GM04503 (cell line): ENCODE results near the gene OR2AG2.

ENCODE experiments used
- DNase-seq: peaks from one replicate; pipeline ENCODE4 v3.0.0-alpha.2; 2012; ENCODE audit warnings: low read depth

The OR2AG2 gene

DNA sequence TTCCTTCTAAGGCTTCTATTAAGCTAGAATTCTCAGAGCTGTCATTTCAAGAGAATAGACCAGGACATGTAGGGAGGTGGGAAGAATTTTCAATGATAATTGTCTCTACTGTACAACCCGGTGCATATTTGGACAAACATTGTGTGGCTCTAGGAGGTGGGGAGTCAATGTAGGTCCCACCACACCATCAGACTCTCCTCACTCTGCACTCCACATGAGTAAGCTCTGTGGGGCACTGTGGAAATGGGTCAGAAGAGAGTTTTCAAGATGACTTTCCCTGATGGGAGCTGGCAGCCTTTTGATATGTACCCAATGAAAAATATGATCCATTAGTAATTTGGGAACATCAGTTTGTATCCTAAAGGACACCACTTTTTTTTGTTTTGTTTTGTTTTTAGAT is 33.2 kb downstream of the OR2AG2 start:
- DNase-seq: no peak

DNA sequence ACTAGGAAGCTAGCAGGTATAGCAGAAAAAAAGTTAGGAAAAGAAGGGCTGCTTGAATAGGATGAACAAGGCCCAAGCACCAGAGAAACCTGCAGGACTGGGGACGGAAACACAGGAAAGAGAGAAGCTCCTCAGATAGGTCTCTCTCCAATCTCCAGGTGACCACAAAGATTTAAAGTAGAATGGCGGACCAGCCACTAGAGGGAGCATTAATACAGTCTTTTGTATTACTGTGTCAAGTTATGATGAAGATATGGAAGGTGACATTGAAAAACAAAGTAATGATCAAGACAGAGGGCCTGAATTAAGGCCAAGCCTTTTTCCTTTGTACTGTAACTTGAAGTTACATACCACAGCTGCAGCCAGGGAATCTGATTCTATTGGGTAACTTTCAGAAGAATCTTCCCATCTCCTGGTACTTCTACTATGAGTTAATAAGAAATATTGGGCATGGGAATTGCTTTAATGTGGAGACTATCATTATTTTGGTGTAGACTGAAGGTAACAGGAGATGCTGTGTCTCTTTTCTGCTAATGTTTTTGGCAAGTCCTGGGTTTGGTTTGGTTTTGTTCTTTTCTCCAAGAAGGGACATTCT is 33.8 kb downstream of the OR2AG2 start:
- DNase-seq: no peak

DNA sequence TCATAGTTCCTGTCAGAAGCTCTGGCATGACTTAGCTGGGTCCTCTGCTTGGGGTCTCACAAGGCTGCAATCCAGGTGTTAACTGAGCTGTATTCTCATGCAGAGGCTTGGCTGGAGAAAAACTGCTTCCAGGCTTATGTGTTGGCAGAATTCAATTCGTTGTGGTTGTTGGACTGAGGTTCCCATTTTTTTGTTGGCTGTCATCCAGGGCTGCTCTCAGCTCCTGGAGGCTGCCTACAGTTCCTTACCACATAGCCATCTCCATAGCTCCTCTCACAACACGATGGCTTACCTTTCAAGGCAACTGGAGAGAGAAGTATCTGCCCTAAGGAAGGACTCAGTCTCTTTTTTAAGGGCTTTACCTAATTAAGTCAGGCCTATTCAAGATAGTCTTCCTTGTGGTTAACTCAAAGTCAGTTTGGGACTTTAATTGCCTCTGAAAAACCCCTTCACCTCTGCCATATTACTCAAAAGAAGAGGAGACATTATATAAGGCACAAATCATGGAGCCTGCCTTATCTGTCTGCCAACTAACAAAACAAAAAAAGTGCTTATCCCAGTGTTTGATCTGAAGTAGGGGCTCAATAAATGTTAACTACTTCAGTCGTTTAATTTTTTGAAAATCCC is 35.2 kb downstream of the OR2AG2 start:
- DNase-seq: no peak

DNA sequence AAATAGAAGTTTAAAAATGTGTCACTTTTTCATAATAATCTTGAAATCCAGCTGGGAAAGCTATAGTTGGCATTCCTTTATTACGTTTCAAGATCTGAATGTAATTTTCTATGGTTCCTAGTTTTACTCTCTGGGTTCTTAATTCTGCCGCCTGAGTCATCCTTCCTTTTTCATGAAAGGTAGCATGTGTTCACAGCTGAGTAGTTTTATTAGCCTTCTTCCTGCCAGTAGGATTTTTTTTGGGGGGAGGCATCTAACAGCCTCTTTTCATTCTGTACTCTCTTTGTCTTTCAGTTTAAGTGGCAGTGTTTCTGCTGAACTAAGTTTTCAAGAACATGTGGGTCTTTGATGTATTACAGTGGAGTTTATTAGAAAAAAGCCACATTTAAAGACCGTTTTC is 36.5 kb downstream of the OR2AG2 start:
- no peak for DNase-seq

DNA sequence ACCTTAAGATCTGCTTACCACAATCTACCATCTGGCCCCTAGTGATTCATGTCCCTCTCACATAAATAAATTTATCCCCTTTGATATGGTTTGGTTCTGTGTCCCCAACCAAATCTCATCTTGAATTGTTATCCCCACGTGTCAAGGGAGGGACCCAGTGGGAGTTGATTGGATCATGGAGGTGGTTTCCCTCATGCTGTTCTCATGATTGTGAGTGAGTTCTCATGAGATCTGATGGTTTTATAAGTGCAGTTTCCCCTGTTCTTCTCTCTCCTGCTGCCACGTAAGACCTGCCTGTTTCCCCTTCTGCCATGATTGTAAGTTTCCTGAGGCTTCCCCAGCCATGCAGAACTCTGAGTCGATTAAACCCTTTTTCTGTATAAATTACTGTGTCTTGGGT is 37.2 kb downstream of the OR2AG2 start:
- no peak for DNase-seq

DNA sequence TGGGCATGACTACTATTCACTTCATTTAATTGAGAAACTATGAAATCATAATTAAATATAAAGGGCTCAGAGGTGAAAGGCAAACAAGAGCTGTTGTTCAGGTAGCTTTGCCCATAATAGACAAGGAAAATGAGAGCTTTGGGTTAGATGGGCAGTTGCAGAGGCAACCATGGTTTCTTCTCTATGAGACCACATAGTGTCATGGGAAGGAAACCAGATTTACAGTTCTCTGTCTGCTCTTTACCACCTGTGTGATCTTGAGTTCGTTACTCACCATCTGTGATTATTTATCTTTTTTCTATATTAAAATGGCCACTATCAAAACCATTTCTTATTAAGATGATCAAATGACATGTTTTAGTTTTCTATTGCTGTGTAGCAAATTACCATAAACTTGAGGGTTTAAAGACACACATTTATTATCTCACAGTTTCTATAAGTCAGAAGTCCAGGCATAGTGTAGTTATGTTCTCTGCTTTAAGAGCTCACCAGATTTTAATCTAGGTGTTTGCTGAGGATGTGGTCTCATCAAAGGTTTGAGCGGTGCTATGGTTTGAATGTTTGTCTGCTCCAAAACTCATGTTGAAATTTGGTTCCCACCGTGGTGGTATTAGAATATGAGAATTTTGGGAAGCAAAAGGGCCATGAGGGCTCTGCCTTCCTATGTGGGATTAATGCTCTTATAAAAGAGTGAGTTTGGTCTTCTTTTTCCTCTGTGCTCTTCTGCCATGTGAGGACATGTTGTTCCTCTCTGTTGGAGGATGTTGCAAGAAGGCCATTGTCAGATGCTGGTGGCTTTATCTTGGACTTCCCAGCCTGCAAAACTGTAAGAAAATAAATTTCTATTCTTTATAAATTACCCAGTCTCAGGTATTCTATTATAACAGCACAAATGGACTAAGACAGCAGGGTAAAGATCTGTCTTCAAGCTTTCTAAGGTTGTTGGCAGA is 38.2 kb downstream of the OR2AG2 start:
- DNase-seq: no peak

DNA sequence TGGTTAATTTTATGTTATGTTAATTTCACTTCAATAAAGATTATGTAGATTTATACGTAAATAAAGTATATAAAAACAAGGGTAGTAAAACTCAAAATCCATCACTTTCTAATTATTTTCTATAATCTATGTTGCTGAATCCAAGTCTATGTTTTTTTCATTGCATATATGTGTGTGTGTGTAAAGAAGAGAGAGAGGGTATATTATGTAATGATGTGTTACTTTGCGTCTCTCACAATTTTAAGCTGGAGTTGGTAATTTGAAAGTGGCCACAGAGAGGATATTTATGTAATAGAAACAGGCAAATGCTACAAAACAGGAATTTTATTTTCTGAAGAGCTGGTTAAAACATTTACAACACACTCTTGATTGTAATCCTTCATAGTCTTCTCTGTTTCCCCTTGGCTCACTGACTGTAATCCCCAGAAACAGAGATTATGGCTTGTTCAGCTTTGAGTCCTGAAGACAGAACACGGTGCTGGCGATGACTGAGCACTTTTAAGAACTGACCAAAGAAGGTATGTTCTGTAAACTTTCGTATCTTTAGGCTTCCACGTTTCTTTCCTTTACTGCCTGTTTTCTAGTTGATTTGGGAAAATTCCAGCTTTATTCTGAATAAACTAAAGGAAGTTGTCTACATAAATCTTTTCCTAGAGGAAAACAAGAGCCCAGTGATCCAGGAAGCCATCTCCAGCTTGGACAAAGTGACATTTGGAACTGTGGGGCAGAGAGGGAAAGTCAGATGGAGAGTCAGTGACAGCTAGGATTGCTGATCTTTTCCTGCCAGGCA is 43.6 kb downstream of the OR2AG2 start:
- no peak for DNase-seq

DNA sequence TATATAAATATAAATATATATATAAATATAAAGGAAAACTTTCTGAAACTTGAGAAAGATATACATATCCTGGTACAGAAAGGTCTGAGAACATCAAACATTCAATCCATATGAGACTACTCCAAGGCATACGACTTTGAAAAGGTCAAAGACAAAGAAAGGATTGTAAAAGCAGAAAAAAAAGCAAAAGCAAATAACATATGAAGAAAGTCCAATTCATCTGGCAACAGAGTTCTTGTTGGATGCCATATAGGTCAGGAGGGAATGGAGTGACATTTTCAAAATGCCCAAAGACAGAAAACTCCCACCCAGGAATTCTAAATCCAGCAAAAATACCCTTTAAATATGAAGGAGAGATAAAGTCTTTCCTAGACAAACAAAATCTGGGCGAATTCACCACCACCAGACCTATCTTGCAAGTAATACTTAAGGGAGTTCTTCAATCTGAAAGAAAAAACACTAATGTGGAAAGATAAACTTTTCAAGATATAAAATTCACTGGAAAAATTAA is 46.3 kb downstream of the OR2AG2 start:
- DNase-seq: no peak

DNA sequence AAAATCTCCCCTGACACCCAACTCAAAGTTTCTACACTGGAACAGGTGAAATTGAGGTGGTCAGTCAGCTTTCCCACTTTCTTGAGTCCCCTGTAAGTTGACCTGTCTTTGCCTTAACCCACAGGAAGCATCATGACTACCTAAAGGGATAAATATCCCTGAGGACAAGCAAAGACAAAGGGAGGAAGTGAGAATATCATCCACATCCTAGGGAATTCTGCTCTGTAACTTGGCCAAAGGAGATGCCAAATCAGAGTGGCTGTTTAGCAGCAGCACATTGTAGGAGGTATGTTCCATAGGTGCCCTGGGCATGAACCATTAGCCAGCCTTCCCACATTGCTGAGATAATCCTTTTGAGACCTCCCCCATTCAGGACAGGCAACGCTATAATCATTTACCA is 47.8 kb downstream of the OR2AG2 start:
- no peak for DNase-seq

DNA sequence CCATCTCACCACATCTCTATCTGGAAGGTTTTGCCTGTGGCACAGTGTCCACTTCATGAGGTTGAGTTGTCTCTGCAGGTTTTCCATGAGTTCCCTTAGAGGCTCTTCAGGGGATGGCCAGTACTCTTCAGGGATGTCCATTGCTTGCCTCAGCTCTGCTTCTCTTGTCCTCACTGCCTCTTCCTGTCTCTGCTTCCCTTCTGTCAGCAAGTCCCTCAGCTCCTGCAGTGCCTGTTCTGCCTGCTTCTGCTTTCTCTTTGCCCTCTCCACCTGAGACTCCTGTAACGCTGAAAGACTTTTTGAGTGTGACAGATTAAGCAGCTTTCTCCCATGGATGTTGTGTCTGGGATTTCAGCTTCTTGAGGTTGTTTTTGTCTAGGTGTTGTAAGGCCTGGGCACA is 50.4 kb downstream of the OR2AG2 start:
- no peak for DNase-seq

DNA sequence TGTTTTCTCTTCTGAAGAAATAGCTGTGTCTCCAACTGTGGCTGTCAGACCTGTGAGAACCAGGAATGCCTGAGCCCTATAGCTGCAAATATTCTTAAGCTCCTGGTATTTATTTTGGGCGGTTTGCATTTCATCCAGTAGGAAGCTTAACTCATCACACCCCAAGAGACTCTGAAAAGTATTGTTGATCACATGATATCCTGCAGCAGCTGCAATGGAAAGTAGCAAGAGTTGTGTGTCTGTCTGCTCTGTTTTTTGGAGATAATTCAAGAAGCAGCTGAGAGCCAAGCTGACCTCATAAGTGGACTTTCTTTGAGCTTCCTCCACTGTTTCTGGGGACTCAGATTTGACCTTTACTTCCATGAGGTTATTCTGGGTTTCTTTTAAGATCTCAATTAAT is 52.2 kb downstream of the OR2AG2 start:
- DNase-seq: no peak

DNA sequence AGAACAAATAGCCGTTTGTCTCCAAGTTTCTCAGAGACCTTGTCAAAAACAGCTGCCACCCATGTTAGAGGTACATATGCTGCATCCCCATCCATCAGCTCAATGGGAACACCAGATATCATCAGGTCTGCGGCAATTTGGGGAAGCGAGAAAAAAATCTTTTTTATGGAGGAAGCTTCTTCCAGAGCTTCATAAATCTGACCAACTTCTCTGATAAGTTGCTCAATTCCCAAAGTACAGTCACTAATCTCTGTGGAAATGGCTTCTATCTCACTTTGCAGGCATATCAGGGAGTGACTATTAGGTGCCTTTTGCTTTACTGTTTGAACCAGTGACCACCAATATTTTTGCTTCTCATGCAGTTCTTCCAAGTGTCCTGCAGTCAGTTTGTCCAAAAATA is 54.4 kb downstream of the OR2AG2 start:
- DNase-seq: no peak
